HCT116 (cell line): ENCODE data around the gene MRFAP1L1. TPM values are rescaled to one million over a fixed set of nuclear protein-coding genes. Genes with fewer than 3 reads are reported as not detected.

ENCODE experiments used
- ATAC-seq: fragments of 200-7000 bp; cut with Tn5 transposase; 2 replicates; pipeline ENCODE4 v1.9.1; 2020; ENCODE audit warnings: mild to moderate bottlenecking, moderate library complexity
- BruUV-seq: library from RNA; stranded (reverse); fragments of 400-500 nt; replicated peaks from 2 replicates; lab custom pipeline; 2021; lab: Mats Ljungman, UMichigan
- CTCF ChIA-PET: fragments of 300-600 bp; sonication (Branson Sonifier 250); formaldehyde crosslinking; loops from one replicate; lab custom pipeline; 2021; ENCODE audit warnings: antibody characterized with exemption; lab: Charles Lee
- POLR2A ChIA-PET: fragments of 300-600, 350-600 bp; sonication (Branson Sonifier 250); formaldehyde crosslinking; loops from one replicate; lab custom pipeline; 2021; ENCODE audit warnings: antibody characterized with exemption; lab: Charles Lee
- RAD21 ChIA-PET, 2 experiments: fragments of 300-600 bp; sonication (Branson Sonifier 250); formaldehyde crosslinking; loops; one replicate each; lab custom pipeline; 2023; ENCODE audit warnings: low total read pairs in 2 of 2; ENCODE audit not compliant: uncharacterized antibody in 2 of 2, unreplicated experiment in 2 of 2, low non-redundant PET in 1 of 2; lab: Charles Lee
- DNase-seq: peaks from one replicate; pipeline ENCODE4 v3.0.0-alpha.2; 2010; ENCODE audit warnings: low read depth, low spot score
- H2AFZ ChIP-seq: fragments of 200-600 bp; shearing (Covaris generic), sonication (generic); 2 replicates; pipeline ENCODE4 v1.6.1; 2017; ENCODE audit warnings: low read depth, mixed run types, mixed read lengths, antibody characterized with exemption, low read length; ENCODE audit not compliant: poor library complexity, severe bottlenecking
- H3K27ac ChIP-seq: 2 replicates; pipeline ENCODE4 v1.5.1; 2012; ENCODE audit warnings: low read depth, low read length
- H3K27me3 ChIP-seq: fragments of 200-600 bp; sonication (generic); 2 replicates; pipeline ENCODE4 v1.6.1; 2016; ENCODE audit warnings: mixed run types, low read length, mixed read lengths; ENCODE audit not compliant: insufficient read depth
- H3K36me3 ChIP-seq, 2 experiments: fragments of 200-500 bp in 1 of 2; fragments of 200-600 bp in 1 of 2; sonication (Bioruptor generic) in 1 of 2; sonication (generic) in 1 of 2; 2 replicates each; pipeline versions ENCODE4 v1.5.1 to v1.6.1; 2014 to 2016; ENCODE audit warnings: low read length in 2 of 2, inconsistent platforms in 1 of 2, mixed read lengths in 1 of 2, mixed run types in 1 of 2; ENCODE audit not compliant: insufficient read depth in 2 of 2, control insufficient read depth in 1 of 2
- H3K4me1 ChIP-seq, 2 experiments: fragments of 200-600 bp in 1 of 2; sonication (generic) in 1 of 2; 2 replicates each; pipeline versions ENCODE4 v1.5.1 to v1.6.1; 2012 to 2017; ENCODE audit warnings: low read length in 2 of 2, inconsistent platforms in 1 of 2, mild to moderate bottlenecking in 1 of 2, mixed read lengths in 1 of 2, mixed run types in 1 of 2, moderate library complexity in 1 of 2; ENCODE audit not compliant: insufficient read depth in 2 of 2, control insufficient read depth in 1 of 2
- H3K4me2 ChIP-seq: fragments of 200-600 bp; sonication (generic); 2 replicates; pipeline ENCODE4 v1.6.1; 2017; ENCODE audit warnings: mixed run types, low read length, mixed read lengths
- H3K4me3 ChIP-seq, 2 experiments: fragments of 200-600 bp in 1 of 2; sonication (generic) in 1 of 2; replicated peaks in 1 of 2; 2 replicates each; pipeline ENCODE4 v1.5.1; 2011 to 2016; ENCODE audit warnings: low read length in 2 of 2, control low read depth in 1 of 2, low read depth in 1 of 2, mild to moderate bottlenecking in 1 of 2, mixed read lengths in 1 of 2, mixed run types in 1 of 2
- H3K79me2 ChIP-seq: fragments of 200-600 bp; sonication (generic); 2 replicates; pipeline ENCODE4 v1.6.1; 2017; ENCODE audit warnings: mild to moderate bottlenecking, mixed run types, low read length, moderate library complexity, mixed read lengths; ENCODE audit not compliant: insufficient read depth
- H3K9ac ChIP-seq: fragments of 200-600 bp; sonication (generic); 2 replicates; pipeline ENCODE4 v1.6.1; 2016; ENCODE audit warnings: low read length, mixed read lengths
- H3K9me2 ChIP-seq: fragments of 200-600 bp; sonication (generic), shearing (Covaris generic); 2 replicates; pipeline ENCODE4 v1.6.1; 2017; ENCODE audit warnings: mixed run types, mild to moderate bottlenecking, moderate library complexity; ENCODE audit not compliant: insufficient read depth
- H3K9me3 ChIP-seq, 2 experiments: fragments of 200-500 bp in 1 of 2; fragments of 200-600 bp in 1 of 2; sonication (Bioruptor generic) in 1 of 2; sonication (generic) in 1 of 2; 2 replicates each; pipeline ENCODE4 v1.6.1; 2014 to 2017; ENCODE audit warnings: low read length in 2 of 2, mixed read lengths in 2 of 2, inconsistent platforms in 1 of 2, low read depth in 1 of 2, mild to moderate bottlenecking in 1 of 2, mixed run types in 1 of 2, moderate library complexity in 1 of 2; ENCODE audit not compliant: control insufficient read depth in 1 of 2, insufficient read depth in 1 of 2
- H4K20me1 ChIP-seq: fragments of 200-600 bp; sonication (generic), shearing (Covaris generic); 2 replicates; pipeline ENCODE4 v1.6.1; 2017; ENCODE audit warnings: mixed run types, mild to moderate bottlenecking, moderate library complexity; ENCODE audit not compliant: insufficient read depth
- CBX3 ChIP-seq: IDR thresholded peaks from 2 replicates; pipeline ENCODE4 v1.6.1; 2012; ENCODE audit warnings: low read depth
- CEBPB ChIP-seq: IDR thresholded peaks from 2 replicates; pipeline ENCODE4 v1.6.1; 2012; ENCODE audit warnings: low read depth
- EGR1 ChIP-seq: IDR thresholded peaks from 2 replicates; pipeline ENCODE4 v1.6.1; 2012; ENCODE audit warnings: low read depth
- EZH2 ChIP-seq: fragments of 200-600 bp; sonication (generic); IDR thresholded peaks from 2 replicates; pipeline ENCODE4 v1.6.1; 2017; ENCODE audit warnings: antibody characterized with exemption, mixed run types
- FOSL1 ChIP-seq: IDR thresholded peaks from 2 replicates; pipeline ENCODE4 v1.6.1; 2012; ENCODE audit warnings: low read depth
- JUND ChIP-seq: IDR thresholded peaks from 2 replicates; pipeline ENCODE4 v1.6.1; 2012
- POLR2A ChIP-seq: IDR thresholded peaks from 2 replicates; pipeline ENCODE4 v1.7.0; 2011; ENCODE audit warnings: borderline replicate concordance; ENCODE audit not compliant: insufficient read depth, insufficient read length; ENCODE audit errors: extremely low read depth
- POLR2AphosphoS5 ChIP-seq: IDR thresholded peaks from 2 replicates; pipeline ENCODE4 v1.6.1; 2011; ENCODE audit warnings: mild to moderate bottlenecking, low read depth, low read length, moderate library complexity
- SIN3A ChIP-seq: IDR thresholded peaks from 2 replicates; pipeline ENCODE4 v1.6.1; 2012; ENCODE audit warnings: low read depth
- ZFX ChIP-seq: fragments of 450-650 bp; IDR thresholded peaks from 2 replicates; pipeline ENCODE4 v1.6.1; 2017
- ZNF274 ChIP-seq: fragments of 200-500 bp; sonication (Bioruptor generic); IDR thresholded peaks from 2 replicates; pipeline ENCODE4 v1.6.1; 2014; ENCODE audit warnings: mild to moderate bottlenecking, low read depth, low read length, inconsistent platforms
- intact Hi-C: fragments of 100-400 bp; cut with micrococcal nuclease; formaldehyde crosslinking; loops from 2 replicates; pipeline ENCODE4 v1.10.0; 2022
- total RNA-seq: library from RNA; stranded (reverse); gene quantifications from one replicate; pipeline ENCODE4 v1.2.1, GENCODE V29; 2021; ENCODE audit not compliant: unreplicated experiment
- TF ChIP-seq, protein P1 (sequence below), 3 experiments: fragments of 200-600 bp in 1 of 3; sonication (generic) in 1 of 3; IDR thresholded peaks in 2 of 3; conservative IDR thresholded peaks in 1 of 3; 2 replicates each; pipeline ENCODE4 v1.5.1; 2012 to 2017; ENCODE audit warnings: low read depth in 2 of 3, low read length in 2 of 3, antibody characterized with exemption in 1 of 3, borderline replicate concordance in 1 of 3, control low read depth in 1 of 3, mild to moderate bottlenecking in 1 of 3, mixed read lengths in 1 of 3, mixed run types in 1 of 3, moderate library complexity in 1 of 3; ENCODE audit not compliant: insufficient read depth in 1 of 3
- TF ChIP-seq, protein P2 (sequence below): IDR thresholded peaks from 2 replicates; pipeline ENCODE4 v1.6.1; 2011; ENCODE audit warnings: mild to moderate bottlenecking, low read length, moderate library complexity; ENCODE audit not compliant: insufficient replicate concordance; ENCODE audit errors: extremely low read depth
- TF ChIP-seq, protein P3 (sequence below): IDR thresholded peaks from 2 replicates; pipeline ENCODE4 v1.6.1; 2012

MRFAP1L1 gene
- total RNA-seq, 1 experiment from 2014 or later: 43.0 TPM

DNA sequence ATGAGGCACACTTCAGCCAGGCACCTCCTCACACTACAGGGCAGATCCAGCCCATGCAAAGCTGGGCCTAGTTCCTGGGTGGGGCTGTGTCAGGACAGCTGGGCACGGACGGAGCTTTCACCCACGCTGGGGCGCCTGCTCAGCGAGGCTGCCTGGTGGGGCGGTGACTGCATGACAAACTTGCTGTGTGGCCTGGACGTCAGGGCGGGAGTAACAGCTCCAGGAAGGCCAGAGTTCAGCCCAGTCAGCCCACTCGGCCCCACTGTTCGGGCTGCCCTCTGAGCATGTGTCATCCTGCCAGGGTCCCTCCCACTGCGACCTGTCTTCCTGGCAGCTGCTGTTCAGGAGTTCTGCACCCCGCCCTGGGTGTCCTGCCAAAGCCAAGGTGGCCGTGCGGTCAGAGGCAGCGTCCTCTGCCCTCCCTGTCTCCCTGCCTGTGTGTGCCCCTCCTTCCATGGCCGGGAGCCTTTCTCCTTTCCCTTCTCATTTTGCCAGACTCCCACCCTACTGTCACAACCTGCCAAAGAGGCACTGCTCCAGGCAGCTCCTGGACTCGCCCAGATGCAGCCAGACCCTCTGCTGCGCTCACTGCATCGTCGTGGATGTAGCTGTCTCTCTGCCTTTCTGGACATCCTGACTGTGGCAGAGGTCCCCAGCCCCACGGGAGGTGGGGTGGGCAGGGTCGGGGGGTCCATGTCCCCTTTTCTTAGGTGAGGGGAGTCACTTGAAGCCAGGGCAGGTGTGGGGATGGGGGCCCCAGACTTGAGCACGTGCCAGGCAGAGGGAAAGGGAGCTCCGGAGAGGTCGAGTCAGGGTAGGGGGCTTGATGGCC lies 39.9 kb upstream of the MRFAP1L1 start (continued):
- TF ChIP-seq, protein P1, sequence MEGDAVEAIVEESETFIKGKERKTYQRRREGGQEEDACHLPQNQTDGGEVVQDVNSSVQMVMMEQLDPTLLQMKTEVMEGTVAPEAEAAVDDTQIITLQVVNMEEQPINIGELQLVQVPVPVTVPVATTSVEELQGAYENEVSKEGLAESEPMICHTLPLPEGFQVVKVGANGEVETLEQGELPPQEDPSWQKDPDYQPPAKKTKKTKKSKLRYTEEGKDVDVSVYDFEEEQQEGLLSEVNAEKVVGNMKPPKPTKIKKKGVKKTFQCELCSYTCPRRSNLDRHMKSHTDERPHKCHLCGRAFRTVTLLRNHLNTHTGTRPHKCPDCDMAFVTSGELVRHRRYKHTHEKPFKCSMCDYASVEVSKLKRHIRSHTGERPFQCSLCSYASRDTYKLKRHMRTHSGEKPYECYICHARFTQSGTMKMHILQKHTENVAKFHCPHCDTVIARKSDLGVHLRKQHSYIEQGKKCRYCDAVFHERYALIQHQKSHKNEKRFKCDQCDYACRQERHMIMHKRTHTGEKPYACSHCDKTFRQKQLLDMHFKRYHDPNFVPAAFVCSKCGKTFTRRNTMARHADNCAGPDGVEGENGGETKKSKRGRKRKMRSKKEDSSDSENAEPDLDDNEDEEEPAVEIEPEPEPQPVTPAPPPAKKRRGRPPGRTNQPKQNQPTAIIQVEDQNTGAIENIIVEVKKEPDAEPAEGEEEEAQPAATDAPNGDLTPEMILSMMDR (IDR thresholded peaks at IDR 0.05 in 2 of 3, conservative IDR thresholded peaks at IDR 0.05 in 1 of 3; ENCODE audit: borderline replicate concordance in 1 of 3, insufficient read depth in 1 of 3, low read depth in 2 of 3, low read length in 2 of 3): no peak
- TF ChIP-seq, all 23 proteins: peak for 6

GRCh38 chr4:6748286-6748685 lies 38.6 kb upstream of the MRFAP1L1 start:
- Histone ChIP-seq H2AFZ (no peak overlapping the region), H3K27me3 (no peaks in the 10 kb centered on the region), H3K4me1 (peaks cover 28 to 66% of the 10 kb centered on the region in 2 experiments), H4K20me1 (no peaks in the 10 kb centered on the region), H3K79me2 (no peaks in the 10 kb centered on the region), H3K4me3 (no peak overlapping the region), H3K4me2 (no peak overlapping the region; the same call in 1 of the 2 replicates), H3K36me3 (no peaks in the 10 kb centered on the region), H3K9me2 (no peaks in the 10 kb centered on the region), H3K27ac (no peak overlapping the region), H3K9me3 (no peaks in the 10 kb centered on the region), H3K9ac (no peak overlapping the region)
- BruUV-seq: no TSS peak
- ChIA-PET CTCF (no interaction called here), RAD21 (no interaction called here), POLR2A (no interaction called here)
- intact Hi-C loops: no loop called here
- ATAC-seq (no peak), DNase-seq (no peak)
- no peak for TF ChIP-seq ZNF274
- no peak for TF ChIP-seq EZH2
- no peak for TF ChIP-seq SIN3A
- TF ChIP-seq CEBPB: no peak
- no peak for TF ChIP-seq JUND
- no peak for TF ChIP-seq POLR2A
- no peak for TF ChIP-seq POLR2AphosphoS5
- TF ChIP-seq, protein P2, sequence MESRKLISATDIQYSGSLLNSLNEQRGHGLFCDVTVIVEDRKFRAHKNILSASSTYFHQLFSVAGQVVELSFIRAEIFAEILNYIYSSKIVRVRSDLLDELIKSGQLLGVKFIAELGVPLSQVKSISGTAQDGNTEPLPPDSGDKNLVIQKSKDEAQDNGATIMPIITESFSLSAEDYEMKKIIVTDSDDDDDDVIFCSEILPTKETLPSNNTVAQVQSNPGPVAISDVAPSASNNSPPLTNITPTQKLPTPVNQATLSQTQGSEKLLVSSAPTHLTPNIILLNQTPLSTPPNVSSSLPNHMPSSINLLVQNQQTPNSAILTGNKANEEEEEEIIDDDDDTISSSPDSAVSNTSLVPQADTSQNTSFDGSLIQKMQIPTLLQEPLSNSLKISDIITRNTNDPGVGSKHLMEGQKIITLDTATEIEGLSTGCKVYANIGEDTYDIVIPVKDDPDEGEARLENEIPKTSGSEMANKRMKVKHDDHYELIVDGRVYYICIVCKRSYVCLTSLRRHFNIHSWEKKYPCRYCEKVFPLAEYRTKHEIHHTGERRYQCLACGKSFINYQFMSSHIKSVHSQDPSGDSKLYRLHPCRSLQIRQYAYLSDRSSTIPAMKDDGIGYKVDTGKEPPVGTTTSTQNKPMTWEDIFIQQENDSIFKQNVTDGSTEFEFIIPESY: no peak
- no peak for TF ChIP-seq CBX3
- TF ChIP-seq FOSL1: no peak
- TF ChIP-seq, protein P1 (IDR thresholded peaks at IDR 0.05 in 2 of 3, conservative IDR thresholded peaks at IDR 0.05 in 1 of 3; ENCODE audit: borderline replicate concordance in 1 of 3, insufficient read depth in 1 of 3, low read depth in 2 of 3, low read length in 2 of 3): no peak
- TF ChIP-seq EGR1: no peak
- TF ChIP-seq ZFX: no peak
- TF ChIP-seq, protein P3, sequence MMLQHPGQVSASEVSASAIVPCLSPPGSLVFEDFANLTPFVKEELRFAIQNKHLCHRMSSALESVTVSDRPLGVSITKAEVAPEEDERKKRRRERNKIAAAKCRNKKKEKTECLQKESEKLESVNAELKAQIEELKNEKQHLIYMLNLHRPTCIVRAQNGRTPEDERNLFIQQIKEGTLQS: no peak
